Brain microvascular endothelial cell (primary cell): Measurements from ENCODE around the gene MACROD2.

Experiments
- DNase-seq: peaks from one replicate; pipeline ENCODE4 v3.0.0-alpha.2; 2020
- H3K27ac ChIP-seq: fragments of 250-450 bp; sonication (Bioruptor Pico); 2 replicates; pipeline ENCODE4 v1.5.1; 2020; ENCODE audit warnings: mild to moderate bottlenecking, moderate library complexity
- H3K27me3 ChIP-seq: fragments of 250-450 bp; sonication (Bioruptor Pico); replicated peaks from 2 replicates; pipeline ENCODE4 v1.5.1; 2020; ENCODE audit warnings: mild to moderate bottlenecking
- H3K36me3 ChIP-seq: fragments of 250-450 bp; sonication (Bioruptor Pico); replicated peaks from 2 replicates; pipeline ENCODE4 v1.5.1; 2020; ENCODE audit warnings: mild to moderate bottlenecking
- H3K4me3 ChIP-seq: 2 replicates; pipeline ENCODE4 v1.5.1; 2011; ENCODE audit warnings: low read depth, mild to moderate bottlenecking, control low read depth, low read length, moderate library complexity
- CTCF ChIP-seq: IDR thresholded peaks from 2 replicates; pipeline ENCODE4 v1.5.1; 2011; ENCODE audit warnings: low read depth, mild to moderate bottlenecking, moderate library complexity, low read length, control low read depth, inconsistent platforms; ENCODE audit errors: missing control alignments
- in situ Hi-C: cut with HindIII; loops from 2 replicates; pipeline ENCODE4 v1.10.0; 2017; ENCODE audit warnings: low sequenced_read_pairs, low pct_ligation_motif_present

The MACROD2 gene

GRCh38 chr20:15628851-15629353 is 1633.6 kb downstream of the MACROD2 start:
- Histone ChIP-seq H3K36me3 (no peaks in the 10 kb centered on the region), H3K27ac (no peak overlapping the region), H3K4me3 (no peak overlapping the region), H3K27me3 (no peaks in the 10 kb centered on the region)
- in situ Hi-C loops, result no loop called here
- no peak for TF ChIP-seq CTCF
- DNase-seq, result no peak

- Histone ChIP-seq H3K27ac (no peak overlapping the region), H3K36me3 (no peaks in the 10 kb centered on the region), H3K4me3 (no peak overlapping the region), H3K27me3 (no peaks in the 10 kb centered on the region)
- no peak for TF ChIP-seq CTCF
- DNase-seq, result no peak
- in situ Hi-C loops, result no loop called here
These were observed 1635.0 kb downstream of the MACROD2 start for GRCh38 chr20:15630360-15630759.

- no peak for DNase-seq
- in situ Hi-C loops, result no loop called here
- TF ChIP-seq CTCF, result no peak
- Histone ChIP-seq H3K27ac (no peak overlapping the region), H3K27me3 (no peaks in the 10 kb centered on the region), H3K4me3 (no peak overlapping the region), H3K36me3 (no peaks in the 10 kb centered on the region)
These were observed 1637.4 kb downstream of the MACROD2 start for GRCh38 chr20:15632680-15633079.

GRCh38 chr20:15634102-15634501 is 1638.8 kb downstream of the MACROD2 start:
- TF ChIP-seq CTCF, result no peak
- no peak overlapping the region for H3K4me3 ChIP-seq
- DNase-seq, result no peak
- no peaks in the 10 kb centered on the region for H3K27me3 ChIP-seq
- in situ Hi-C loops, result no loop called here
- no peaks in the 10 kb centered on the region for H3K36me3 ChIP-seq
- no peak overlapping the region for H3K27ac ChIP-seq

GRCh38 chr20:15637546-15637945 is 1642.2 kb downstream of the MACROD2 start:
- no peaks in the 10 kb centered on the region for H3K27me3 ChIP-seq
- no peak for TF ChIP-seq CTCF
- H3K27ac ChIP-seq, result no peak overlapping the region
- in situ Hi-C loops, result no loop called here
- no peaks in the 10 kb centered on the region for H3K36me3 ChIP-seq
- no peak for DNase-seq
- no peak overlapping the region for H3K4me3 ChIP-seq
